Dendritic cell treated with granulocyte-macrophage colony-stimulating factor and Interleukin-4, amounts not matched to agents 40 ng/mL and 50 ng/mL, for 4 days (primary cell): Measurements from ENCODE around the gene PRPF40A.

ENCODE experiments used
- H3K27ac Mint-ChIP-seq: one replicate; pipeline ENCODE4 v1.8.0; 2022; ENCODE audit warnings: mild to moderate bottlenecking, mixed read lengths
- H3K27me3 Mint-ChIP-seq: one replicate; pipeline ENCODE4 v1.8.0; 2022; ENCODE audit warnings: mild to moderate bottlenecking, mixed read lengths
- H3K36me3 Mint-ChIP-seq: one replicate; pipeline ENCODE4 v1.8.0; 2022; ENCODE audit warnings: low read depth, mixed read lengths
- H3K4me1 Mint-ChIP-seq: one replicate; pipeline ENCODE4 v1.8.0; 2022; ENCODE audit warnings: low read depth, mixed read lengths
- H3K4me3 Mint-ChIP-seq: one replicate; pipeline ENCODE4 v1.8.0; 2022; ENCODE audit warnings: mild to moderate bottlenecking, moderate library complexity, mixed read lengths
- H3K9me3 Mint-ChIP-seq: one replicate; pipeline ENCODE4 v1.8.0; 2022; ENCODE audit warnings: mixed read lengths
- intact Hi-C: fragments of 100-400 bp; cut with micrococcal nuclease; formaldehyde crosslinking; loops from one replicate; pipeline ENCODE4 v1.15.0; 2022

PRPF40A gene

GRCh38 chr2:152630466-152630865 lies 86.8 kb downstream of the PRPF40A start:
- intact Hi-C loops = no loop called here
- no peaks in the 10 kb centered on the region for H3K9me3 Mint-ChIP-seq
- H3K4me3 Mint-ChIP-seq = no peak overlapping the region
- no peaks in the 10 kb centered on the region for H3K27me3 Mint-ChIP-seq
- H3K4me1 Mint-ChIP-seq = peaks cover 2% of the 10 kb centered on the region
- H3K27ac Mint-ChIP-seq = no peak overlapping the region
- peaks cover 10% of the 10 kb centered on the region for H3K36me3 Mint-ChIP-seq

DNA sequence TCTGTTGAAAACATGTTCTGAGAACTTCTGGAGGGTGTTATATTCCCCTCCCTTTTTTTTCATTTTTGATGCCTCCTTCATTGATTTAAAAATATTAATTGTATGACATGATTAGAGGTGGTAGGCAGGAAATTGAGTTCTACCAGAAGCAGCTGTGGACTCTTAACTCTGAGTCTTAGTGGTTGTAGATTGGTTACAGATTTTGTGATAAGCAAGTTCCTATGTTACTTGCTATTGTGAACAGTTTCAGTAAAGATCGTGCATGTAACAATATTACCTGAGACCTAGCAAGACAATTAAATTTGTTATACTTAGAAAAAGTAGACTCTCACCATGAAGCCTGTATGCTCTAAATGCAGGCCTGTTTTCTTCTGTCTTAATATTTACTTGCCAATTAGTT lies 88.1 kb downstream of the PRPF40A start:
- Mint-ChIP-seq H3K4me3 (no peak overlapping the region), H3K4me1 (no peaks in the 10 kb centered on the region), H3K36me3 (peaks cover 10% of the 10 kb centered on the region), H3K27ac (no peak overlapping the region), H3K27me3 (no peaks in the 10 kb centered on the region), H3K9me3 (no peaks in the 10 kb centered on the region)
- intact Hi-C loops = loop anchor here (5.0 kb wide), 1 partner anchor 592 kb away; no protein-coding TSS in a partner anchor

- H3K4me1 Mint-ChIP-seq = peaks cover 8% of the 10 kb centered on the region
- intact Hi-C loops = loop anchor here (1.0 to 5.0 kb wide), 3 partner anchors 69 to 590 kb away; no protein-coding TSS in a partner anchor
Measured at GRCh38 chr2:152627351-152627957, 89.8 kb downstream of the PRPF40A start.

DNA sequence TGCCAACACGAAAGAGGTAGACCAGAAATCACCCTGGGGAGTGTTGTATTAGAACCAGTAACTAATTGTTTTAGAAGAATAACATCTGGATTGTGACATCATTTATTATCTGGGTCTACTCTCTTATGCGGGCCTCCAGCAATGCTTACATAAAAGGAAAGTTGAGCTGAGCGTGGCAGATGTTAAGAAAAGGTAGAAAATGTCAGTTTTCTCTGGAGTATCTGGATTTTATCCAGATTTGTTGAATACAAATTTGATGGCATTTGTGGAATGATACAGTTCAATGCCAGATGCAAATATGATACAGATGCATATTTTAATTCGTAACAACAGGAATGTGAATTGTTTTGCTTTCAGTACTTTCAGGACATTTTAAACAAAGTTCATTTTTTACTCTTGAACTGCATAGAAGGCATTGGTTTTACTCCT lies 90.3 kb downstream of the PRPF40A start:
- H3K9me3 Mint-ChIP-seq = no peaks in the 10 kb centered on the region
- no peaks in the 10 kb centered on the region for H3K27me3 Mint-ChIP-seq
- no peak overlapping the region for H3K4me3 Mint-ChIP-seq
- H3K27ac Mint-ChIP-seq = no peak overlapping the region
- intact Hi-C loops = loop anchor here (1.0 to 5.0 kb wide), 3 partner anchors 68 to 590 kb away; no protein-coding TSS in a partner anchor
- peaks cover 10% of the 10 kb centered on the region for H3K36me3 Mint-ChIP-seq
- H3K4me1 Mint-ChIP-seq = peaks cover 8% of the 10 kb centered on the region

More at GRCh38 chr2:152627351-152627957, 89.8 kb downstream of the PRPF40A start:
- Mint-ChIP-seq H3K9me3 (no peaks in the 10 kb centered on the region), H3K27me3 (no peaks in the 10 kb centered on the region), H3K36me3 (peaks cover 10% of the 10 kb centered on the region), H3K4me3 (no peak overlapping the region), H3K27ac (no peak overlapping the region)

GRCh38 chr2:152624805-152625204 lies 92.5 kb downstream of the PRPF40A start:
- Mint-ChIP-seq H3K27ac (no peak overlapping the region), H3K4me3 (no peak overlapping the region), H3K36me3 (peaks cover 18% of the 10 kb centered on the region), H3K4me1 (peaks cover 18% of the 10 kb centered on the region), H3K27me3 (peaks cover 9% of the 10 kb centered on the region), H3K9me3 (no peaks in the 10 kb centered on the region)
- intact Hi-C loops = loop anchor here (5.0 kb wide), 1 partner anchor 588 kb away; no protein-coding TSS in a partner anchor

- no peak overlapping the region for H3K27ac Mint-ChIP-seq
- H3K36me3 Mint-ChIP-seq = peaks cover 29% of the 10 kb centered on the region
- intact Hi-C loops = no loop called here
- H3K4me3 Mint-ChIP-seq = no peak overlapping the region
- peaks cover 23% of the 10 kb centered on the region for H3K4me1 Mint-ChIP-seq
- H3K27me3 Mint-ChIP-seq = peaks cover 9% of the 10 kb centered on the region
- no peaks in the 10 kb centered on the region for H3K9me3 Mint-ChIP-seq
Measured at GRCh38 chr2:152623775-152624174, 93.5 kb downstream of the PRPF40A start.

DNA sequence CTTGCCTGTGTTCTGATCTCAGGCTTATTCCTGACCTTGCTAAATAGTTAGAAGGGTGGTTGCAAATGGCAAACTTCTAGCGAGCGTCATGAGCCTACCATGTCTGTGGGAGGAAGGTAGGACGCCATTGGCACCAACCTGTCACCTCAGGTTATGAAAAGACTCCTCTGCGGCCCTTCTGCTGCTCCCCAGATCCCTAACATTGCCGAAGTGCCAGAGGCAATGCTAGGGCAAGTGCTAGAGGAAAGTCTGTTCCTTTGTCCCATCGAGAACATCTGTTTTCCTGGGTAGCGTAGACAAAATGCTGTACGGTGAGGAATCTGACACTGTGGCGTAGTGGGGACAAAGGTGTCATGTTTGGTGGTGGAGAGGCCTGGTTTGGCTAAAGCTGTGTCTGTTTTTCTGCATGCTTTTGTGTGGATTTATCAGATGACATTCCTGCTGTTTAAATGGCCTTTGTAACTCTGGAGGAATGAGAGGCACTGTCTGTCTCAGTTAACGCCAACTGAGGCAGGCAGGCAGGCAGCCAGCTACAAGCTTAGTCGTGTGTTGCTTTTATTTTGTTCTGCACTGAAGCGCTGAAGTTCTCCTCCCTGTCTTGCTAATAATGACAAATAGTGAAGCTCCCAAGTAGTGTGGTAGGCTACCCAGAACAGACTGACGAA lies 94.1 kb downstream of the PRPF40A start:
- Mint-ChIP-seq H3K4me3 (no peak overlapping the region), H3K36me3 (peaks cover 28% of the 10 kb centered on the region), H3K27me3 (peaks cover 9% of the 10 kb centered on the region), H3K27ac (peak overlapping the region; percentile 60), H3K4me1 (peaks cover 24% of the 10 kb centered on the region), H3K9me3 (no peaks in the 10 kb centered on the region)
- intact Hi-C loops = no loop called here

DNA sequence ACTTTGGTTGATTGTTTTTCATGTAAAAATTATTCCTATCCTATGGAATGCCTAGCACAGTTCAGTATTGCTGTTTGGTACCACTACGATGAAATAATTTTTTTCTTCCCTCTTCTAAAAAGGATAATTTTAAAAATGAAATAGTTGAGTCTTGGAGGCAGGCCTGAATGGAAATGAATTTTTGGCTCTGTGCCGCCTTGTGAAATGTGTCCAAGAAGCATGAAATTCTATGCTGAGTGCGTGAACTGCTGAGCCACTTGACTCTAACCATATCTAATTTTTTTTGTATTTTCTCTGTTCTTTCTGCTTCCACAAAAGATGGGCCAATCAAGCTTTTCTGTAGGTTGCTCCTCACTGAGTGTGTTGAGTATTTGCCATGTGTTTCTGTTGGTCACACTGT lies 95.0 kb downstream of the PRPF40A start:
- Mint-ChIP-seq H3K4me1 (peaks cover 31% of the 10 kb centered on the region), H3K36me3 (peaks cover 23% of the 10 kb centered on the region), H3K4me3 (no peak overlapping the region), H3K27ac (no peak overlapping the region), H3K27me3 (peaks cover 9% of the 10 kb centered on the region), H3K9me3 (no peaks in the 10 kb centered on the region)
- intact Hi-C loops = no loop called here

DNA sequence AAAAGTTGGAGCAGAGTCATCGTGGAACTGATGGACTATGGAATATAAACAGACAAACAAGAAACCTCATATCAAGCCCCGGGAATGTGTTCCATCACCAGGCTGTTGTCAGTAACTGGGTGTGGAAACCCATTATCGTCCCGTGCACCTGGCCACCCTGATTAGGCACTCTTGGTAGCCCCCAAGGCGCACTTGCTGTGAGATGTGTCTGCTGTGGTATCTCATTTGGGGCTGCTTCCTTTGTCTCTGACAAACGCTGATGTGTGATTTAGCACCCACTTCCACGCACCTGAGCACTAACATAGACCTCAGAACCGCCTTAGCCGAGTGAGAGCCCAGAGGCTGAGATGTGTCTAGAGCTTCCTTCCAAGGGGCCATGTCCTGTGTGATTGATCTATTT lies 96.3 kb downstream of the PRPF40A start:
- intact Hi-C loops = no loop called here
- Mint-ChIP-seq H3K4me3 (no peak overlapping the region), H3K27me3 (peaks cover 9% of the 10 kb centered on the region), H3K9me3 (no peaks in the 10 kb centered on the region), H3K27ac (no peak overlapping the region), H3K36me3 (peaks cover 23% of the 10 kb centered on the region), H3K4me1 (peaks cover 31% of the 10 kb centered on the region)

DNA sequence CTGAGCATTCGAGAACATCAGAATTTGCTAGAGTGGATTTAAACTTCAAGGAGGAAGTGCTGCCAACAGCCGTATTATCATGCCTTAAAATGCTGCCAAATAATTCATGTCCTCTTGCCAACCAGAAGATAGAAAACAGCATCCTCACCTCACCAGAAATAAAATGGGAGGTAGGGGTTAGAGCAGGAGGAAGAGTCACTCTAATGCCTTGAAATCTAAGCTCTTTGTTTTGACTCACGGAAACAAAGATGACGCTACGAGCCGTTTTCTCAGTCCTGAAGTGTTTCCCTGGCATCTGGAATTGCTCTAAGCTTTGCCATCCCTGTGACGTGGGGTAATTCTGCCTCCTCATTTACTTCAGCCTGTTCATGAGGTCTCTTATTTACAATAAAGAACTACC lies 97.1 kb downstream of the PRPF40A start:
- intact Hi-C loops = no loop called here
- Mint-ChIP-seq H3K36me3 (peaks cover 28% of the 10 kb centered on the region), H3K4me1 (peaks cover 31% of the 10 kb centered on the region), H3K27ac (no peak overlapping the region), H3K9me3 (no peaks in the 10 kb centered on the region), H3K4me3 (no peak overlapping the region), H3K27me3 (peaks cover 9% of the 10 kb centered on the region)

GRCh38 chr2:152618193-152618564 lies 99.1 kb downstream of the PRPF40A start:
- Mint-ChIP-seq H3K27me3 (peaks cover 9% of the 10 kb centered on the region), H3K4me3 (no peak overlapping the region), H3K4me1 (peaks cover 48% of the 10 kb centered on the region), H3K36me3 (peaks cover 28% of the 10 kb centered on the region), H3K9me3 (no peaks in the 10 kb centered on the region), H3K27ac (no peak overlapping the region)
- intact Hi-C loops = loop anchor here (10.0 kb wide), 1 partner anchor 283 kb away; the partner anchor contains the start of gene FMNL2

DNA sequence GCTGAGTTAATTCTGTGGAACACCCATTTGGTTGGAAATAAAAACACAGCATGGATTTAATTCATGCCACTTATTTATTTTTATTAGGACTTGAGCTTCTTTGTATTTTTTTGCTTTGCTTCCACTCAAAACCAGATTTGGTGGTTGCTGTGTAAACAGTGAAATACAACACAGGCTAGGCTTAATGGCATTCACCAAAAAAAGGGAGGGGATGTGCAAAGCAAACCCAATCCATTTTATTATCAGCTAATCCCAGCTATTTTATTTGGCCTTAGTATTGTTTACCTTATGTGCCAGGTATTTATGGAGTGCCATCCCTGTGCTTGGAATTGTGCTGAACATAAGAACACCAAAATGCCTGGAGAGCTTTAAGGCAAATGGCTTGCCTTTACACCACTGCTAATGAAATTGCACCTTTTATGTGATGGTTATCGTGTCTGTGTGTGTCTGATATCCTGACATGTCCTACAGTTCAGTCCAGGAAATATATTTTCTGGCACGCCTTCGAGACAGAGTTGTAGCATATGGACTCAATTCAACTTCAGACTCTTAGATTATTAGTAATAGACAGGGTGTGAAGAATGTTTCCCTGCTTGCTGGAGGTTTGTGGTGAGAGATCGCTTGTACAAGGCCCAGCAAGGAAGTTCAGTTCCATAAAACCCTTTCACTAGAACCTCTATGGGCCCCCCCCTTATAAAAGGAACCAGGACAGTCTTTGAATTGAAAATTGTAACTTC lies 99.6 kb downstream of the PRPF40A start:
- Mint-ChIP-seq H3K27me3 (peaks cover 9% of the 10 kb centered on the region), H3K36me3 (peaks cover 28% of the 10 kb centered on the region), H3K27ac (no peak overlapping the region), H3K9me3 (no peaks in the 10 kb centered on the region), H3K4me3 (no peak overlapping the region), H3K4me1 (peaks cover 48% of the 10 kb centered on the region)
- intact Hi-C loops = loop anchor here (10.0 kb wide), 1 partner anchor 283 kb away; the partner anchor contains the start of gene FMNL2

DNA sequence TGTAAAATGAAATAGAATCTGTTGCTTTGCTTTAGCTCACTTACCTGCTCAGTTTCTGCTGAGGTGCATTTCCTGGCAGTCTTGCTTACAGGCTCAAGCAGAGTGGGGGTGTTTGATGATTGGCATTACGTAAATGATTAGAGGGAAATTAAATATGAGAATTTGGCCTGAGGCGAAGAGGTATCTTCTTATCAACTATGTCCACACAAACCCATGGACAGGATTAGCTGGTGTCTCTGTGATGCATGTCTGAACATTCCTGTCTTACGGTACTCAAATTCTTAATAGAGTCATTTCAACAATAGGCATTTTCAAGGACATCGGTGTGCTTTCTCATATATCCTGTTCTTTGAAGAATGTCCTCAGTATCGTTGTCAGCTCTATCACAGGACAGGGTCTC lies 102.1 kb downstream of the PRPF40A start:
- Mint-ChIP-seq H3K27ac (no peak overlapping the region), H3K27me3 (no peaks in the 10 kb centered on the region), H3K9me3 (no peaks in the 10 kb centered on the region), H3K4me3 (no peak overlapping the region), H3K36me3 (peaks cover 21% of the 10 kb centered on the region), H3K4me1 (peaks cover 51% of the 10 kb centered on the region)
- intact Hi-C loops = loop anchor here (10.0 kb wide), 1 partner anchor 280 kb away; the partner anchor contains the start of gene FMNL2

GRCh38 chr2:152613235-152613634 lies 104.0 kb downstream of the PRPF40A start:
- H3K4me3 Mint-ChIP-seq = no peak overlapping the region
- peak overlapping the region; percentile 91 for H3K27ac Mint-ChIP-seq
- intact Hi-C loops = loop anchor here (2.0 to 10.0 kb wide), 3 partner anchors 40 to 278 kb away; partner anchors contain the start of gene FMNL2

More at GRCh38 chr2:152613235-152613634, 104.0 kb downstream of the PRPF40A start:
- H3K36me3 Mint-ChIP-seq = peaks cover 5% of the 10 kb centered on the region
- H3K4me1 Mint-ChIP-seq = peaks cover 44% of the 10 kb centered on the region
- no peaks in the 10 kb centered on the region for H3K27me3 Mint-ChIP-seq
- no peaks in the 10 kb centered on the region for H3K9me3 Mint-ChIP-seq
